DOHH2 (cell line): ENCODE data around the gene COL2A1.

Experiments
- H3F3A ChIP-seq: fragments of 200-600 bp; sonication (generic), shearing (Covaris generic); 2 replicates; pipeline ENCODE4 v1.6.0; 2016; ENCODE audit warnings: antibody characterized with exemption, mild to moderate bottlenecking; ENCODE audit not compliant: control insufficient read depth, insufficient read depth
- H3K27ac ChIP-seq: fragments of 200-600 bp; sonication (generic); 2 replicates; pipeline ENCODE4 v1.5.1; 2014; ENCODE audit warnings: low read depth, mild to moderate bottlenecking, low read length, moderate library complexity
- H3K27me3 ChIP-seq: fragments of 200-600 bp; sonication (generic); 2 replicates; pipeline ENCODE4 v1.6.1; 2014; ENCODE audit warnings: mild to moderate bottlenecking, low read length, mixed read lengths; ENCODE audit not compliant: control insufficient read depth
- H3K36me3 ChIP-seq: fragments of 200-600 bp; sonication (generic); 2 replicates; pipeline ENCODE4 v1.6.1; 2014; ENCODE audit warnings: mild to moderate bottlenecking, low read length, moderate library complexity, mixed read lengths; ENCODE audit not compliant: control insufficient read depth
- H3K4me1 ChIP-seq: fragments of 200-600 bp; sonication (generic); 2 replicates; pipeline ENCODE4 v1.6.1; 2014; ENCODE audit warnings: mild to moderate bottlenecking, low read length, mixed read lengths; ENCODE audit not compliant: control insufficient read depth
- H3K4me2 ChIP-seq: fragments of 200-600 bp; sonication (generic); 2 replicates; pipeline ENCODE4 v1.6.0; 2014; ENCODE audit warnings: mild to moderate bottlenecking, low read length, moderate library complexity
- H3K4me3 ChIP-seq: fragments of 200-600 bp; sonication (generic); 2 replicates; pipeline ENCODE4 v1.5.1; 2014; ENCODE audit warnings: mild to moderate bottlenecking, low read length, mixed read lengths
- H3K79me2 ChIP-seq: fragments of 200-600 bp; sonication (generic); 2 replicates; pipeline ENCODE4 v1.6.1; 2014; ENCODE audit warnings: mild to moderate bottlenecking, low read length, mixed read lengths; ENCODE audit not compliant: control insufficient read depth
- H3K9me2 ChIP-seq: fragments of 200-600 bp; sonication (generic); replicated peaks from 2 replicates; pipeline ENCODE4 v1.6.1; 2014; ENCODE audit warnings: mild to moderate bottlenecking, low read length, mixed read lengths; ENCODE audit not compliant: control insufficient read depth
- H3K9me3 ChIP-seq: fragments of 200-600 bp; sonication (generic); 2 replicates; pipeline ENCODE4 v1.6.1; 2014; ENCODE audit warnings: antibody characterized with exemption, low read length, mixed read lengths; ENCODE audit not compliant: control insufficient read depth, insufficient read depth
- H4K20me1 ChIP-seq: fragments of 200-600 bp; sonication (generic); 2 replicates; pipeline ENCODE4 v1.6.0; 2014; ENCODE audit warnings: low read depth, mild to moderate bottlenecking, antibody characterized with exemption, low read length, moderate library complexity; ENCODE audit not compliant: control insufficient read depth, insufficient read depth
- EZH2phosphoT487 ChIP-seq: fragments of 200-600 bp; sonication (generic); IDR thresholded peaks from 2 replicates; pipeline ENCODE4 v1.6.1; 2017; ENCODE audit warnings: borderline replicate concordance, mild to moderate bottlenecking, antibody characterized with exemption, low read length, moderate library complexity, mixed read lengths
- TF ChIP-seq, protein P1 (sequence below): fragments of 200-600 bp; sonication (generic); IDR thresholded peaks from one replicate; pipeline ENCODE4 v1.5.1; 2014; ENCODE audit warnings: antibody characterized with exemption, mild to moderate bottlenecking, low read depth, low read length; ENCODE audit not compliant: poor library complexity, severe bottlenecking

The COL2A1 gene

GRCh38 chr12:48015129-48015528 is 10.9 kb upstream of the COL2A1 start:
- no peaks in the 10 kb centered on the region for H3K79me2 ChIP-seq
- H4K20me1 ChIP-seq, result no peaks in the 10 kb centered on the region
- TF ChIP-seq, protein P1, sequence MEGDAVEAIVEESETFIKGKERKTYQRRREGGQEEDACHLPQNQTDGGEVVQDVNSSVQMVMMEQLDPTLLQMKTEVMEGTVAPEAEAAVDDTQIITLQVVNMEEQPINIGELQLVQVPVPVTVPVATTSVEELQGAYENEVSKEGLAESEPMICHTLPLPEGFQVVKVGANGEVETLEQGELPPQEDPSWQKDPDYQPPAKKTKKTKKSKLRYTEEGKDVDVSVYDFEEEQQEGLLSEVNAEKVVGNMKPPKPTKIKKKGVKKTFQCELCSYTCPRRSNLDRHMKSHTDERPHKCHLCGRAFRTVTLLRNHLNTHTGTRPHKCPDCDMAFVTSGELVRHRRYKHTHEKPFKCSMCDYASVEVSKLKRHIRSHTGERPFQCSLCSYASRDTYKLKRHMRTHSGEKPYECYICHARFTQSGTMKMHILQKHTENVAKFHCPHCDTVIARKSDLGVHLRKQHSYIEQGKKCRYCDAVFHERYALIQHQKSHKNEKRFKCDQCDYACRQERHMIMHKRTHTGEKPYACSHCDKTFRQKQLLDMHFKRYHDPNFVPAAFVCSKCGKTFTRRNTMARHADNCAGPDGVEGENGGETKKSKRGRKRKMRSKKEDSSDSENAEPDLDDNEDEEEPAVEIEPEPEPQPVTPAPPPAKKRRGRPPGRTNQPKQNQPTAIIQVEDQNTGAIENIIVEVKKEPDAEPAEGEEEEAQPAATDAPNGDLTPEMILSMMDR, result no peak
- H3K4me3 ChIP-seq, result no peak overlapping the region
- no peak overlapping the region for H3K27ac ChIP-seq
- no peaks in the 10 kb centered on the region for H3F3A ChIP-seq
- H3K4me1 ChIP-seq, result no peaks in the 10 kb centered on the region
- no peaks in the 10 kb centered on the region for H3K9me3 ChIP-seq
- H3K9me2 ChIP-seq, result no peaks in the 10 kb centered on the region
- H3K36me3 ChIP-seq, result no peaks in the 10 kb centered on the region
- H3K27me3 ChIP-seq, result peaks cover 11% of the 10 kb centered on the region; the same call in 1 of the 2 replicates
- H3K4me2 ChIP-seq, result no peak overlapping the region

DNA sequence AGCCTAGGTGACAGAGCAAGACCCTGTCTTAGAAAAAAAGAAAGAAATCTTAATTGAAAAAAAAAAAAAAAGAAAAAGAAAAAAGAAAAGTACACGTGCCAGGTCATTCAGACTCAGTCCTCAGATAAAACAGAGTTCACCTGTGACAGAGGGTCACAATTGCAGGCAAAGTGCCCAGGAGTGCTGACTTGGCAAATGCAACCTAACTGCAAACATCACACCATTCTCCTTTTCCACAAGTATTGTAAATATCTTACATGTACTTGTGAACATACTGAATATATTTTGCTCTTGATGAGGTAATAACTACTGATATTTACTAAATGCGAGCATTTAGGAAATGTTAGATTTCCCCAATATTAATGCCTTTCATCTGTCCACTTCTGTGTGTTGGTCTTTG is 9.0 kb upstream of the COL2A1 start:
- no peaks in the 10 kb centered on the region for H3K9me2 ChIP-seq
- TF ChIP-seq, protein P1, result no peak
- no peak for TF ChIP-seq EZH2phosphoT487
- H3K27ac ChIP-seq, result no peak overlapping the region
- H3K36me3 ChIP-seq, result no peaks in the 10 kb centered on the region
- no peak overlapping the region for H3K4me2 ChIP-seq
- H3F3A ChIP-seq, result no peaks in the 10 kb centered on the region
- H3K4me3 ChIP-seq, result no peak overlapping the region
- no peaks in the 10 kb centered on the region for H3K4me1 ChIP-seq
- H3K9me3 ChIP-seq, result no peaks in the 10 kb centered on the region
- no peaks in the 10 kb centered on the region for H4K20me1 ChIP-seq
- peaks cover 14% of the 10 kb centered on the region; the same call in 1 of the 2 replicates for H3K27me3 ChIP-seq
- no peaks in the 10 kb centered on the region for H3K79me2 ChIP-seq

DNA sequence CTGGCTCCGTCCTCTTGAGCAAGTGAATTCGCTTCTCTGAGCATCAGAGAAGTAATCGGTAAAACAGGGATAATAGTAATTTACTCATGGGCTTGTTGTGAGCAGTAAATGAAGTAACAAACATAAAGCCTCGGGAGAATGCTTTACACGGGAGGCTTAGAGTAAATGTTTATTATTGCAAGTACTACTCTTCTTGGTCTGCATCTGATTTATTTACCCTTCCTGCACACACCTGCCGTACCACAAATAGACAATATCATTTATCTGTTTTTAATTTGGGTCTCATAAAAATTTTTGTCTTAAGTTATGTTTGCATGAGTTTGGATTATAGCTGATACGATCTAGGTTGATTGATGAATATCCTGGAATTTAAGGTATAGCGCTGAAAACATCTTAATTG is 7.8 kb upstream of the COL2A1 start:
- Histone ChIP-seq H3K27me3 (peaks cover 14% of the 10 kb centered on the region; the same call in 1 of the 2 replicates), H4K20me1 (no peaks in the 10 kb centered on the region), H3K4me2 (no peak overlapping the region), H3F3A (no peaks in the 10 kb centered on the region), H3K4me3 (no peak overlapping the region), H3K9me3 (no peaks in the 10 kb centered on the region), H3K9me2 (no peaks in the 10 kb centered on the region), H3K79me2 (no peaks in the 10 kb centered on the region), H3K4me1 (no peaks in the 10 kb centered on the region), H3K36me3 (no peaks in the 10 kb centered on the region), H3K27ac (no peak overlapping the region)
- TF ChIP-seq EZH2phosphoT487, result no peak
- TF ChIP-seq, protein P1, result no peak

DNA sequence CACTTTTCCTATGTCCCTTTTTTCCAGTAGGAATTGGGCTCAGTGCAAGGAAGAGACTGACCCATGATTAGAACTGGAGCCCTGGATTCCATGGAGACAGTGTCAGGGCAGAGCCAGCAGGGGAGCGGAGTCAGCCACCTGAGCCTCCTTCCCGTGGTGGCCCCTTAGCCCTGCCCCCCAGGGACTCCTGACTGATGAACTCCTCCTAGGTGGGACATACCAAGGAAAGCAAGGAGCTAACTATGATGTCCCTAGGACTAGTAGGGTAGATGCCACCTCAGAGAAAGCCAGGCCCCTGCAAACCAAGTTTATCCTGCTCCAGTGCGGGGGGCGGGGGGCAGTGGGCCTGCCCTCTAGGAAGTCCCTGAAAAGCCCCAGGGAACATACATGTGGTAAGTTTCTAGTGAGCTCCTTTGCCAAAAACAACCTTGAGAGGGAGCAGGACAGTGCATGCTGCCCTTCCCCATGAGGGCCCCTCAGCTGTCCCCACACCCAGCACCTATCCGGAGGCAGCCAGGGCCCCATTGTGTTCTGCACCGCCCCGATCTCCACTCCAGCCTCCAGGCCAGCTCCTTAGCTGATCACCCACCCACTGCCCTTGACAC is 6.2 kb upstream of the COL2A1 start:
- Histone ChIP-seq H3K4me3 (no peak overlapping the region), H3F3A (no peaks in the 10 kb centered on the region), H3K9me3 (no peaks in the 10 kb centered on the region), H3K4me2 (no peak overlapping the region), H3K27me3 (peaks cover 24% of the 10 kb centered on the region; the same call in 1 of the 2 replicates), H3K9me2 (no peaks in the 10 kb centered on the region), H3K27ac (no peak overlapping the region), H3K4me1 (no peaks in the 10 kb centered on the region), H3K36me3 (no peaks in the 10 kb centered on the region), H4K20me1 (no peaks in the 10 kb centered on the region), H3K79me2 (no peaks in the 10 kb centered on the region)
- TF ChIP-seq, protein P1, result no peak
- no peak for TF ChIP-seq EZH2phosphoT487
